ENCODE results near the gene CAMK2N1.
A peak's percentile ranks its signal among the peaks of the same experiment; 100 is the strongest.

Gene CAMK2N1

GRCh38 chr1:20485527-20486456 is at the start of gene CAMK2N1:
CAMK2N1 (minus strand) TSS chr1:20486210; CDS start chr1:20485379, 831 bp downstream.
- DNase-seq (ENCODE audit: low read depth): peak; percentile 72
- peak within 1 kb of the TSS; percentile 80 for H3K4me3 ChIP-seq (ENCODE audit: low read length)
- TF ChIP-seq CTCF (conservative IDR thresholded peaks at IDR 0.05; ENCODE audit: low read length): no peak

GRCh38 chr1:20534659-20535417 is 48.8 kb upstream of the CAMK2N1 start:
- TF ChIP-seq CTCF (conservative IDR thresholded peaks at IDR 0.05; ENCODE audit: low read length): no peak
- H3K4me3 ChIP-seq (ENCODE audit: low read length): no peak overlapping the region
- DNase-seq (ENCODE audit: low read depth): no peak

GRCh38 chr1:20533635-20534034 is 47.6 kb upstream of the CAMK2N1 start:
- no peak for DNase-seq (ENCODE audit: low read depth)
- no peak for TF ChIP-seq CTCF (conservative IDR thresholded peaks at IDR 0.05; ENCODE audit: low read length)
- no peak overlapping the region for H3K4me3 ChIP-seq (ENCODE audit: low read length)

- no peak overlapping the region for H3K4me3 ChIP-seq (ENCODE audit: low read length)
- TF ChIP-seq CTCF (conservative IDR thresholded peaks at IDR 0.05; ENCODE audit: low read length): no peak
- DNase-seq (ENCODE audit: low read depth): no peak
Measured at GRCh38 chr1:20530901-20531300, 44.9 kb upstream of the CAMK2N1 start.

GRCh38 chr1:20530306-20530705 is 44.3 kb upstream of the CAMK2N1 start:
- DNase-seq (ENCODE audit: low read depth): no peak
- no peak overlapping the region for H3K4me3 ChIP-seq (ENCODE audit: low read length)
- no peak for TF ChIP-seq CTCF (conservative IDR thresholded peaks at IDR 0.05; ENCODE audit: low read length)

GRCh38 chr1:20528221-20528620 is 42.2 kb upstream of the CAMK2N1 start:
- TF ChIP-seq CTCF (conservative IDR thresholded peaks at IDR 0.05; ENCODE audit: low read length): no peak
- H3K4me3 ChIP-seq (ENCODE audit: low read length): no peak overlapping the region
- no peak for DNase-seq (ENCODE audit: low read depth)
